Central memory CD8-positive, alpha-beta T cell (primary cell): ENCODE results near the gene SLC2A1.
A peak's percentile ranks its signal among the peaks of the same experiment; 100 is the strongest.

Experiments used
- ATAC-seq: fragments of 150-1000 bp; cut with Tn5 transposase; replicated peaks from 2 replicates; pipeline ENCODE4 v1.10.0; 2022; ENCODE audit warnings: mild to moderate bottlenecking, moderate FRiP score, moderate number of reproducible peaks; ENCODE audit not compliant: poor library complexity, severe bottlenecking; ENCODE audit errors: extremely low read depth
- DNase-seq, 2 donors: peaks; one replicate each; pipeline ENCODE4 v3.0.0; 2021; ENCODE audit warnings: low spot score in 2 of 2
- H3K27ac Mint-ChIP-seq: one replicate; pipeline ENCODE4 v1.8.0; 2022; ENCODE audit warnings: low read depth, mild to moderate bottlenecking, moderate library complexity, mixed read lengths
- H3K27me3 Mint-ChIP-seq: one replicate; pipeline ENCODE4 v1.8.0; 2022; ENCODE audit warnings: mixed read lengths
- H3K36me3 Mint-ChIP-seq: one replicate; pipeline ENCODE4 v1.8.0; 2022; ENCODE audit warnings: mild to moderate bottlenecking, moderate library complexity, mixed read lengths; ENCODE audit not compliant: insufficient read depth
- H3K4me1 Mint-ChIP-seq: one replicate; pipeline ENCODE4 v1.8.0; 2022; ENCODE audit warnings: mixed read lengths
- H3K4me3 Mint-ChIP-seq: one replicate; pipeline ENCODE4 v1.8.0; 2022; ENCODE audit warnings: mild to moderate bottlenecking, moderate library complexity, mixed read lengths
- H3K9me3 Mint-ChIP-seq: one replicate; pipeline ENCODE4 v1.8.0; 2022; ENCODE audit warnings: mixed read lengths

The SLC2A1 gene

GRCh38 chr1:42993502-42994136 is 35.0 kb upstream of the SLC2A1 start:
- DNase-seq (no peak), ATAC-seq (no peak)
- Mint-ChIP-seq H3K9me3 (peaks cover 15% of the 10 kb centered on the region), H3K27me3 (no peaks in the 10 kb centered on the region), H3K4me3 (no peak overlapping the region), H3K36me3 (peaks cover 2% of the 10 kb centered on the region), H3K27ac (no peak overlapping the region), H3K4me1 (no peaks in the 10 kb centered on the region)

GRCh38 chr1:42992054-42992571 is 33.4 kb upstream of the SLC2A1 start:
- ATAC-seq (no peak), DNase-seq (no peak)
- Mint-ChIP-seq H3K4me1 (no peaks in the 10 kb centered on the region), H3K9me3 (peaks cover 15% of the 10 kb centered on the region), H3K36me3 (peaks cover 2% of the 10 kb centered on the region), H3K27me3 (no peaks in the 10 kb centered on the region), H3K4me3 (no peak overlapping the region), H3K27ac (no peak overlapping the region)

GRCh38 chr1:42990757-42991346 is 32.2 kb upstream of the SLC2A1 start:
- Mint-ChIP-seq H3K27me3 (no peaks in the 10 kb centered on the region), H3K4me1 (no peaks in the 10 kb centered on the region), H3K9me3 (peaks cover 15% of the 10 kb centered on the region), H3K4me3 (no peak overlapping the region), H3K27ac (no peak overlapping the region), H3K36me3 (peaks cover 4% of the 10 kb centered on the region)
- ATAC-seq (no peak), DNase-seq (no peak)

GRCh38 chr1:42983693-42984092 is 25.0 kb upstream of the SLC2A1 start:
- ATAC-seq (no peak), DNase-seq (no peak)
- Mint-ChIP-seq H3K36me3 (peaks cover 5% of the 10 kb centered on the region), H3K27ac (no peak overlapping the region), H3K9me3 (no peaks in the 10 kb centered on the region), H3K4me1 (no peaks in the 10 kb centered on the region), H3K4me3 (no peak overlapping the region), H3K27me3 (no peaks in the 10 kb centered on the region)

GRCh38 chr1:42983253-42983652 is 24.6 kb upstream of the SLC2A1 start:
- no peak overlapping the region for H3K4me3 Mint-ChIP-seq

GRCh38 chr1:42982641-42983040 is 24.0 kb upstream of the SLC2A1 start:
- Mint-ChIP-seq H3K4me3 (no peak overlapping the region), H3K27ac (no peak overlapping the region), H3K9me3 (no peaks in the 10 kb centered on the region), H3K36me3 (peaks cover 5% of the 10 kb centered on the region), H3K4me1 (no peaks in the 10 kb centered on the region), H3K27me3 (no peaks in the 10 kb centered on the region)
- no peak for ATAC-seq
- no peak for DNase-seq

More at GRCh38 chr1:42983253-42983652, 24.6 kb upstream of the SLC2A1 start:
- peaks cover 5% of the 10 kb centered on the region for H3K36me3 Mint-ChIP-seq
- no peak overlapping the region for H3K27ac Mint-ChIP-seq
- no peaks in the 10 kb centered on the region for H3K27me3 Mint-ChIP-seq
- H3K4me1 Mint-ChIP-seq = no peaks in the 10 kb centered on the region
- no peak for DNase-seq
- ATAC-seq = no peak
- no peaks in the 10 kb centered on the region for H3K9me3 Mint-ChIP-seq

GRCh38 chr1:42981871-42982270 is 23.2 kb upstream of the SLC2A1 start:
- H3K27ac Mint-ChIP-seq = no peak overlapping the region
- peaks cover 5% of the 10 kb centered on the region for H3K36me3 Mint-ChIP-seq
- no peak for ATAC-seq
- no peaks in the 10 kb centered on the region for H3K9me3 Mint-ChIP-seq
- DNase-seq = no peak
- no peak overlapping the region for H3K4me3 Mint-ChIP-seq
- no peaks in the 10 kb centered on the region for H3K4me1 Mint-ChIP-seq
- no peaks in the 10 kb centered on the region for H3K27me3 Mint-ChIP-seq

- Mint-ChIP-seq H3K27me3 (no peaks in the 10 kb centered on the region), H3K4me1 (no peaks in the 10 kb centered on the region), H3K9me3 (no peaks in the 10 kb centered on the region), H3K4me3 (no peak overlapping the region), H3K27ac (no peak overlapping the region), H3K36me3 (peaks cover 4% of the 10 kb centered on the region)
- no peak for ATAC-seq
- DNase-seq = no peak
These were observed 22.7 kb upstream of the SLC2A1 start for GRCh38 chr1:42981255-42981805.

- DNase-seq (no peak), ATAC-seq (peak; percentile 36)
- Mint-ChIP-seq H3K27me3 (no peaks in the 10 kb centered on the region), H3K27ac (no peak overlapping the region), H3K36me3 (peaks cover 3% of the 10 kb centered on the region), H3K9me3 (no peaks in the 10 kb centered on the region), H3K4me1 (no peaks in the 10 kb centered on the region), H3K4me3 (no peak overlapping the region)
These were observed 21.5 kb upstream of the SLC2A1 start for GRCh38 chr1:42979896-42980800.

GRCh38 chr1:42979036-42979430 is 20.4 kb upstream of the SLC2A1 start:
- H3K27ac Mint-ChIP-seq = no peak overlapping the region
- no peaks in the 10 kb centered on the region for H3K27me3 Mint-ChIP-seq
- H3K9me3 Mint-ChIP-seq = no peaks in the 10 kb centered on the region
- no peak overlapping the region for H3K4me3 Mint-ChIP-seq
- ATAC-seq (no peak), DNase-seq (no peak)
- peaks cover 3% of the 10 kb centered on the region for H3K36me3 Mint-ChIP-seq
- H3K4me1 Mint-ChIP-seq = no peaks in the 10 kb centered on the region

- Mint-ChIP-seq H3K27me3 (no peaks in the 10 kb centered on the region), H3K27ac (no peak overlapping the region), H3K36me3 (peaks cover 3% of the 10 kb centered on the region), H3K4me3 (no peak overlapping the region), H3K9me3 (no peaks in the 10 kb centered on the region), H3K4me1 (no peaks in the 10 kb centered on the region)
- DNase-seq (no peak), ATAC-seq (no peak)
These were observed 19.8 kb upstream of the SLC2A1 start for GRCh38 chr1:42978317-42979035.

- H3K4me3 Mint-ChIP-seq = no peak overlapping the region
- no peaks in the 10 kb centered on the region for H3K4me1 Mint-ChIP-seq
- H3K9me3 Mint-ChIP-seq = no peaks in the 10 kb centered on the region
- H3K27me3 Mint-ChIP-seq = no peaks in the 10 kb centered on the region
- ATAC-seq (no peak), DNase-seq (no peak)
- H3K27ac Mint-ChIP-seq = no peak overlapping the region
- H3K36me3 Mint-ChIP-seq = peaks cover 3% of the 10 kb centered on the region
These were observed 19.0 kb upstream of the SLC2A1 start for GRCh38 chr1:42977653-42978052.
